Common myeloid progenitor, CD34-positive (primary cell): Measurements from ENCODE around the gene OR13C9.
"Not testable (repeated sequence)": the region's sequence is repeated elsewhere in the genome, so short reads cannot be mapped to it uniquely, and the experiment has no call there.

Experiments
- CTCF ChIA-PET: fragments of 350-600 bp; sonication (Branson Sonifier 250); formaldehyde crosslinking; loops from one replicate; lab custom pipeline; 2021; ENCODE audit warnings: antibody characterized with exemption; lab: Charles Lee
- POLR2A ChIA-PET: fragments of 350-600 bp; sonication (Branson Sonifier 250); formaldehyde crosslinking; loops from one replicate; lab custom pipeline; 2021; ENCODE audit warnings: antibody characterized with exemption; lab: Charles Lee
- DNase-seq, 3 donors: peaks; one replicate each; pipeline versions ENCODE4 v3.0.0 to v3.0.0-alpha.2; 2013
- H3K27ac ChIP-seq, 2 experiments: 1 replicate in 1 of 2; 2 replicates in 1 of 2; pipeline ENCODE4 v1.7.0; 2013; ENCODE audit warnings: inconsistent platforms in 2 of 2, low read length in 2 of 2, mild to moderate bottlenecking in 2 of 2, low read depth in 1 of 2, moderate library complexity in 1 of 2; ENCODE audit not compliant: severe bottlenecking in 2 of 2, insufficient read depth in 1 of 2, poor library complexity in 1 of 2
- H3K27me3 ChIP-seq, 5 experiments: replicated peaks in 2 of 5; 1 replicate in 3 of 5; 2 replicates in 2 of 5; pipeline versions ENCODE4 v1.6.1 to v1.7.0; 2013; ENCODE audit warnings: low read length in 4 of 5, mild to moderate bottlenecking in 2 of 5, moderate library complexity in 2 of 5, inconsistent platforms in 1 of 5; ENCODE audit not compliant: insufficient read depth in 5 of 5, control insufficient read depth in 4 of 5
- H3K36me3 ChIP-seq, 4 experiments: 1 replicate in 2 of 4; 2 replicates in 2 of 4; pipeline versions ENCODE4 v1.6.1 to v1.7.0; 2013; ENCODE audit warnings: low read length in 3 of 4, control low read depth in 1 of 4, mild to moderate bottlenecking in 1 of 4; ENCODE audit not compliant: control insufficient read depth in 4 of 4, insufficient read depth in 4 of 4
- H3K4me1 ChIP-seq, 4 experiments: 1 replicate in 3 of 4; 2 replicates in 1 of 4; pipeline versions ENCODE4 v1.6.1 to v1.7.1; 2013; ENCODE audit warnings: low read length in 3 of 4, mild to moderate bottlenecking in 3 of 4, control low read depth in 1 of 4, inconsistent platforms in 1 of 4, moderate library complexity in 1 of 4; ENCODE audit not compliant: control insufficient read depth in 4 of 4, insufficient read depth in 4 of 4; ENCODE audit errors: control extremely low read depth in 1 of 4
- H3K4me3 ChIP-seq, 7 experiments: 1 replicate in 4 of 7; 2 replicates in 3 of 7; pipeline versions ENCODE4 v1.5.1 to v1.7.0; 2013; ENCODE audit warnings: mild to moderate bottlenecking in 7 of 7, low read length in 6 of 7, moderate library complexity in 6 of 7, inconsistent platforms in 2 of 7, low read depth in 2 of 7, control low read depth in 1 of 7; ENCODE audit not compliant: insufficient read depth in 4 of 7, control insufficient read depth in 1 of 7; ENCODE audit errors: extremely low read depth in 1 of 7
- H3K9me3 ChIP-seq, 5 experiments: 1 replicate in 4 of 5; 2 replicates in 1 of 5; pipeline versions ENCODE4 v1.6.1 to v1.7.1; 2013; ENCODE audit warnings: low read length in 4 of 5, mild to moderate bottlenecking in 2 of 5, inconsistent platforms in 1 of 5, low read depth in 1 of 5, moderate library complexity in 1 of 5; ENCODE audit not compliant: control insufficient read depth in 4 of 5, insufficient read depth in 2 of 5; ENCODE audit errors: control extremely low read depth in 1 of 5
- WGBS: methylation state at CpG from one replicate; pipeline ENCODE4 v1.1.5; 2013; ENCODE audit not compliant: insufficient coverage; 5-methylcytosine and 5-hydroxymethylcytosine counted together

The OR13C9 gene

GRCh38 chr9:104608336-104608735 lies 9.7 kb downstream of the OR13C9 start:
- CTCF ChIA-PET: no interaction called here
- DNase-seq: peak; percentile 2 to 13 (median 10)

GRCh38 chr9:104606152-104606551 lies 11.9 kb downstream of the OR13C9 start:
- 100% methylated on average over 2 of the region's 2 CpGs for WGBS
- Histone ChIP-seq H3K4me3 (no peak overlapping the region), H3K27me3 (no peaks in the 10 kb centered on the region), H3K36me3 (no peaks in the 10 kb centered on the region), H3K4me1 (no peaks in the 10 kb centered on the region), H3K27ac (no peak overlapping the region), H3K9me3 (no peaks in the 10 kb centered on the region)
- ChIA-PET POLR2A (no interaction called here), CTCF (no interaction called here)
- no peak for DNase-seq

More at GRCh38 chr9:104608336-104608735, 9.7 kb downstream of the OR13C9 start:
- Histone ChIP-seq H3K4me3 (no peak overlapping the region), H3K27me3 (no peaks in the 10 kb centered on the region), H3K4me1 (no peaks in the 10 kb centered on the region), H3K27ac (no peak overlapping the region), H3K36me3 (no peaks in the 10 kb centered on the region), H3K9me3 (no peaks in the 10 kb centered on the region)
- 67% methylated on average over 1 of the region's 1 CpG for WGBS
- POLR2A ChIA-PET: no interaction called here

- POLR2A ChIA-PET, H3K36me3 ChIP-seq, CTCF ChIA-PET, H3K27ac ChIP-seq, DNase-seq, H3K27me3 ChIP-seq, H3K4me1 ChIP-seq, H3K9me3 ChIP-seq, H3K4me3 ChIP-seq: not testable (repeated sequence)
- no CpG with 5 or more reads among the region's 1 CpG for WGBS
Measured at GRCh38 chr9:104605527-104605926, 12.5 kb downstream of the OR13C9 start, which contains the start of gene OR13C2. Gene OR13C2, minus strand, starts transcription at chr9:104605627. Its CDS starts 0 bp downstream, at chr9:104605627.

GRCh38 chr9:104604801-104605200 lies 13.2 kb downstream of the OR13C9 start:
- H3K27me3 ChIP-seq: no peaks in the 10 kb centered on the region
- no peaks in the 10 kb centered on the region for H3K4me1 ChIP-seq
- no peak overlapping the region for H3K4me3 ChIP-seq
- no peaks in the 10 kb centered on the region for H3K9me3 ChIP-seq
- H3K36me3 ChIP-seq: no peaks in the 10 kb centered on the region
- H3K27ac ChIP-seq: no peak overlapping the region
- POLR2A ChIA-PET: no interaction called here
- DNase-seq: no peak
- 85% methylated on average over 3 of the region's 3 CpGs for WGBS
- CTCF ChIA-PET: no interaction called here

GRCh38 chr9:104599313-104599712 lies 18.7 kb downstream of the OR13C9 start, which contains the start of gene OR13C5:
Gene OR13C5, minus strand, starts transcription at chr9:104599413. Its CDS starts 0 bp downstream, at chr9:104599413.
- H3K4me1 ChIP-seq, DNase-seq, POLR2A ChIA-PET, H3K27ac ChIP-seq, H3K36me3 ChIP-seq, CTCF ChIA-PET, H3K4me3 ChIP-seq, H3K27me3 ChIP-seq, H3K9me3 ChIP-seq: not testable (repeated sequence)

GRCh38 chr9:104598749-104599148 lies 19.3 kb downstream of the OR13C9 start:
- H3K27ac ChIP-seq, DNase-seq, POLR2A ChIA-PET, H3K4me3 ChIP-seq, H3K27me3 ChIP-seq, H3K36me3 ChIP-seq, H3K9me3 ChIP-seq, H3K4me1 ChIP-seq: not testable (repeated sequence)
- CTCF ChIA-PET: interaction anchor here (0.6 kb wide), 1 partner anchor 17 kb away, joined by 4 read pairs; no protein-coding TSS in a partner anchor
- WGBS: 45% methylated on average over 1 of the region's 3 CpGs

DNA sequence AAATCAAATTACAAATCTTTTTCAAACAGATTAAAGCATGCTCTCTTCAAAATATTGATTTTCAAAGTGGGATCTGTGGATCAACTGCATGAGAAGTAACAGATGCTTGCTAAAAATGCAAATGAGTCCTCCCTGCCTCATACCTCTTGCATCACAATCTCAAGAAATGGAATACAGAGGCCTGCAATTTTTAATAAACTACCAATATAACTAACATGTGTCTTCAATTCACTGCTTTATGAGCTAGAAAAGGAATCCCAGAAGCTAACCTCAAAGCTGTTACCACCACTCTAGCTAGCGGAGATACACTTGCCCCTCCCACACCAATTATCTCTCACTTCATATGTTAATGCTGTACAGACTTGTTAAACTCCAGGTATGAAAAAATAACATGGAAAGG lies 28.4 kb downstream of the OR13C9 start:
- POLR2A ChIA-PET: no interaction called here
- no CpG with 5 or more reads among the region's 1 CpG for WGBS
- H3K36me3 ChIP-seq: no peaks in the 10 kb centered on the region
- no peaks in the 10 kb centered on the region for H3K9me3 ChIP-seq
- no peak for DNase-seq
- H3K27ac ChIP-seq: no peak overlapping the region
- CTCF ChIA-PET: no interaction called here
- no peak overlapping the region for H3K4me3 ChIP-seq
- H3K27me3 ChIP-seq: no peaks in the 10 kb centered on the region
- no peaks in the 10 kb centered on the region for H3K4me1 ChIP-seq
